ENCODE data around the gene BEGAIN. TPM values are rescaled to one million over a fixed set of nuclear protein-coding genes. Genes with fewer than 3 reads are reported as not detected.

BEGAIN gene
- total RNA-seq, 2 experiments from 2014 or later = 0.76 TPM; not detected in 1

DNA sequence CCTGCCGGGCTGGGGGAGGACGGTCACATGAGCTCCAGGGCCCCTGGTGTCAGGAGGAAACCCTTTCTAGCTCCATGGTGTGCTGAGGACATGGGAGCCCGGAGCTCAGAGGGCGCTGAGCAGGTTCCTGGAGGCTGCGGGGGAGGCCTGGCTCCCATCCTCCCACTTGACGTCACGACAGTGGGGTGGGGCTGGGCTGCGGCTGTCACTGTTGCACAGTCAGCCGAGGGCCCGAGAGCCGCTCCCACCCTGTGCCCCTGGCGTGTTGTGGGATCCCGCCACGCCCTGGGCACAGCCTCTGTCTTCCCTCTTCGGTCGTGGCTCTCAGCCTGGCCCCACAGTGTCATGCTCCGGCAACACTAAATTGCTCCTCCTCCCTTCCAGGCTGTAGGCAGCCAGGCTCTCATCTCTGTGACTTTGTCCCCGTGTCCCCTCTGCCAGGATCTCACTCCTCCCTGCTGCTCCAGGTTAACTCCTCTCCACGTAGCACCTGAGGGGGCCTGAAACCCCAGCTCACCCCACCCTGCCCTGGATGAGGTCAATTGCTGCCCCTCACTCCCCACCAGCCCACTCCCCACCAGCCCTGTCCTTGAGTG lies 33.0 kb downstream of the BEGAIN start:
- intact Hi-C loops (cut with micrococcal nuclease; ENCODE audit: unreplicated experiment) = no loop called here
- Histone ChIP-seq H3K79me2 (ENCODE audit: insufficient read depth, low read depth, low read length) (no peaks in the 10 kb centered on the region), H3K4me3 (ENCODE audit: low read depth, low read length, poor library complexity, severe bottlenecking) (no peak overlapping the region), H3K36me3 (ENCODE audit: insufficient read depth, low read length) (no peaks in the 10 kb centered on the region), H3K4me2 (ENCODE audit: low read length) (no peak overlapping the region), H4K20me1 (ENCODE audit: insufficient read depth, low read length) (no peaks in the 10 kb centered on the region), H3K27ac (ENCODE audit: low read depth, low read length, poor library complexity, severe bottlenecking) (no peak overlapping the region), H3K9me3 (ENCODE audit: low read length) (no peaks in the 10 kb centered on the region), H3K9me2 (ENCODE audit: insufficient read depth, low read length) (no peaks in the 10 kb centered on the region), H2AFZ (ENCODE audit: low read length) (no peak overlapping the region), H3K4me1 (ENCODE audit: insufficient read depth, low read length, poor library complexity, severe bottlenecking) (no peaks in the 10 kb centered on the region)
- ChIA-PET POLR2A (interaction anchor here (0.6 kb wide), 1 partner anchor 74 kb away, joined by 3 read pairs; no protein-coding TSS in a partner anchor), CTCF (ENCODE audit: unreplicated experiment) (no interaction called here)
- no peak for TF ChIP-seq EZH2phosphoT487 (IDR thresholded peaks at IDR 0.05; ENCODE audit: borderline replicate concordance, low read depth, low read length)
- TF ChIP-seq, protein P1, sequence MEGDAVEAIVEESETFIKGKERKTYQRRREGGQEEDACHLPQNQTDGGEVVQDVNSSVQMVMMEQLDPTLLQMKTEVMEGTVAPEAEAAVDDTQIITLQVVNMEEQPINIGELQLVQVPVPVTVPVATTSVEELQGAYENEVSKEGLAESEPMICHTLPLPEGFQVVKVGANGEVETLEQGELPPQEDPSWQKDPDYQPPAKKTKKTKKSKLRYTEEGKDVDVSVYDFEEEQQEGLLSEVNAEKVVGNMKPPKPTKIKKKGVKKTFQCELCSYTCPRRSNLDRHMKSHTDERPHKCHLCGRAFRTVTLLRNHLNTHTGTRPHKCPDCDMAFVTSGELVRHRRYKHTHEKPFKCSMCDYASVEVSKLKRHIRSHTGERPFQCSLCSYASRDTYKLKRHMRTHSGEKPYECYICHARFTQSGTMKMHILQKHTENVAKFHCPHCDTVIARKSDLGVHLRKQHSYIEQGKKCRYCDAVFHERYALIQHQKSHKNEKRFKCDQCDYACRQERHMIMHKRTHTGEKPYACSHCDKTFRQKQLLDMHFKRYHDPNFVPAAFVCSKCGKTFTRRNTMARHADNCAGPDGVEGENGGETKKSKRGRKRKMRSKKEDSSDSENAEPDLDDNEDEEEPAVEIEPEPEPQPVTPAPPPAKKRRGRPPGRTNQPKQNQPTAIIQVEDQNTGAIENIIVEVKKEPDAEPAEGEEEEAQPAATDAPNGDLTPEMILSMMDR (conservative IDR thresholded peaks at IDR 0.05; ENCODE audit: low read length) = no peak
- DNase-seq (ENCODE audit: low spot score) = no peak
- BruUV-seq (replicated peaks) = no TSS peak

DNA sequence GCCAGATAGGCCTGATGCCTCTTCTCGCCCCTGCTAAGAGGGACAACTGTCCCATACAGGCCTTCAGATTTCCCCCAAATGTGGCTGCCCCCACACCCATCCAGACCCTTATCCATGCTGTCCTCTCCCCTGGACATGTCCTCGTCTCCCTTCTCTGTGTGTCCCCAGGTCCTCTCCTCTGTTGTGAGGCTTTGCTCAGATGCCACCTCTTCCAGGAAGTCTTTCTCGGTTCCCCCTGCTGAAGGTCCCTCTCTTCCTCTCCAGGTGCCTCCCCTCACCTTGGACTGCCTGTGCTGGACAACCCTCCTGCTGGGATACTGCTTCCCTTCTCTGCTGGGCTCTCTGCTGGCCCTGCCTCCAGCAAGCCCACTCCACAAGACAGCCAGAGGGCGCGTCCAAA lies 33.7 kb downstream of the BEGAIN start:
- DNase-seq (ENCODE audit: low spot score) = no peak
- Histone ChIP-seq H3K36me3 (ENCODE audit: insufficient read depth, low read length) (no peaks in the 10 kb centered on the region), H4K20me1 (ENCODE audit: insufficient read depth, low read length) (no peaks in the 10 kb centered on the region), H3K9me3 (ENCODE audit: low read length) (no peaks in the 10 kb centered on the region), H3K4me3 (ENCODE audit: low read depth, low read length, poor library complexity, severe bottlenecking) (no peak overlapping the region), H3K27ac (ENCODE audit: low read depth, low read length, poor library complexity, severe bottlenecking) (no peak overlapping the region), H3K79me2 (ENCODE audit: insufficient read depth, low read depth, low read length) (no peaks in the 10 kb centered on the region), H3K4me2 (ENCODE audit: low read length) (no peak overlapping the region), H3K4me1 (ENCODE audit: insufficient read depth, low read length, poor library complexity, severe bottlenecking) (no peaks in the 10 kb centered on the region), H3K9me2 (ENCODE audit: insufficient read depth, low read length) (no peaks in the 10 kb centered on the region), H2AFZ (ENCODE audit: low read length) (no peak overlapping the region)
- no TSS peak for BruUV-seq (replicated peaks)
- ChIA-PET POLR2A (no interaction called here), CTCF (ENCODE audit: unreplicated experiment) (no interaction called here)
- TF ChIP-seq, protein P1 (conservative IDR thresholded peaks at IDR 0.05; ENCODE audit: low read length) = no peak
- TF ChIP-seq EZH2phosphoT487 (IDR thresholded peaks at IDR 0.05; ENCODE audit: borderline replicate concordance, low read depth, low read length) = no peak
- intact Hi-C loops (cut with micrococcal nuclease; ENCODE audit: unreplicated experiment) = no loop called here

DNA sequence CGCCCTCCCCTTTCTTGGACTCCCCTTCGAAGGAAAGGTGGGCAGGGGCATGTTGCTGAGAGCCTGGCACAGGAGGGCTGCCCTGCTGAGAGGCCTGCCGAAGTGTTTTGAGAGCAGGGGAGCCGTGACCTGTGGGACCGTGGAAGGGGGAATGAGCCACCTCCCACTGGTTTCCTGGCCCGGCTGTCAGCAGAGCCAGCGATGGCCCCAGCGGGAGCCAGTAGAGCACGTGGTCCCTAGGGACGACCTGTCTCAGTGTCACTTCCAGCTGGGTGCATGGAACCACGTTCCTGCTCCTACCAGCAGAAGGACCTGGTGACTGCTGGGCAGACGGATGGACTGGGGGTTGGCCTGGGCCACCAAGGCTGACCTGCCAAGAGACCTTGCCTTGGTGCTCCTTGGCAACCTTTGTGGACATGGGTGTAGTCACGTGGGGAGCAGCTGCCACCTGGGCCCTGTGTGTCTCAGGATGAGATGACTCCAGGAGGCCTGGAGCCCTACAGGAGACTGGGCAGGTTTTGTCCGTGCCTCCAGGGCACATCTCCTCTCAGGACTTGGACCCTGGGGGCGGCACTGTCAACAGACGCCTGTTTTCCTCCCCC lies 34.6 kb downstream of the BEGAIN start:
- no peak overlapping the region for H2AFZ ChIP-seq (ENCODE audit: low read length)
- H3K9me2 ChIP-seq (ENCODE audit: insufficient read depth, low read length) = no peaks in the 10 kb centered on the region
- ChIA-PET POLR2A (no interaction called here), CTCF (ENCODE audit: unreplicated experiment) (no interaction called here)
- H3K4me1 ChIP-seq (ENCODE audit: insufficient read depth, low read length, poor library complexity, severe bottlenecking) = peaks cover 3% of the 10 kb centered on the region
- H3K9me3 ChIP-seq (ENCODE audit: low read length) = no peaks in the 10 kb centered on the region
- intact Hi-C loops (cut with micrococcal nuclease; ENCODE audit: unreplicated experiment) = no loop called here
- H3K4me3 ChIP-seq (ENCODE audit: low read depth, low read length, poor library complexity, severe bottlenecking) = no peak overlapping the region
- no peaks in the 10 kb centered on the region for H3K36me3 ChIP-seq (ENCODE audit: insufficient read depth, low read length)
- no peak overlapping the region for H3K4me2 ChIP-seq (ENCODE audit: low read length)
- DNase-seq (ENCODE audit: low spot score) = no peak
- no peaks in the 10 kb centered on the region for H4K20me1 ChIP-seq (ENCODE audit: insufficient read depth, low read length)
- BruUV-seq (replicated peaks) = no TSS peak
- no peak overlapping the region for H3K27ac ChIP-seq (ENCODE audit: low read depth, low read length, poor library complexity, severe bottlenecking)
- TF ChIP-seq, protein P1 (conservative IDR thresholded peaks at IDR 0.05; ENCODE audit: low read length) = no peak
- no peak for TF ChIP-seq EZH2phosphoT487 (IDR thresholded peaks at IDR 0.05; ENCODE audit: borderline replicate concordance, low read depth, low read length)
- no peaks in the 10 kb centered on the region for H3K79me2 ChIP-seq (ENCODE audit: insufficient read depth, low read depth, low read length)
